Measurements from ENCODE around the gene YY1.

YY1 gene

GRCh38 chr14:100213956-100214769 lies 24.8 kb upstream of the YY1 start:
- TF ChIP-seq RARB (CRISPR knock-in tag; IDR thresholded peaks at IDR 0.05) (no peak), ZNF8 (CRISPR knock-in tag; IDR thresholded peaks at IDR 0.05) (peak; percentile 63; the same call in 1 of the 2 replicates), GLIS3 (CRISPR knock-in tag; IDR thresholded peaks at IDR 0.05) (no peak)
- peak; percentile 95 for ATAC-seq

GRCh38 chr14:100214770-100215083 lies 24.2 kb upstream of the YY1 start:
- no peak for ATAC-seq
- TF ChIP-seq ZFP3 (CRISPR knock-in tag; IDR thresholded peaks at IDR 0.05) (no peak), CSDC2 (CRISPR knock-in tag; IDR thresholded peaks at IDR 0.05) (no peak), ARNTL (CRISPR knock-in tag; IDR thresholded peaks at IDR 0.05; ENCODE audit: borderline replicate concordance, low read depth) (no peak)

DNA sequence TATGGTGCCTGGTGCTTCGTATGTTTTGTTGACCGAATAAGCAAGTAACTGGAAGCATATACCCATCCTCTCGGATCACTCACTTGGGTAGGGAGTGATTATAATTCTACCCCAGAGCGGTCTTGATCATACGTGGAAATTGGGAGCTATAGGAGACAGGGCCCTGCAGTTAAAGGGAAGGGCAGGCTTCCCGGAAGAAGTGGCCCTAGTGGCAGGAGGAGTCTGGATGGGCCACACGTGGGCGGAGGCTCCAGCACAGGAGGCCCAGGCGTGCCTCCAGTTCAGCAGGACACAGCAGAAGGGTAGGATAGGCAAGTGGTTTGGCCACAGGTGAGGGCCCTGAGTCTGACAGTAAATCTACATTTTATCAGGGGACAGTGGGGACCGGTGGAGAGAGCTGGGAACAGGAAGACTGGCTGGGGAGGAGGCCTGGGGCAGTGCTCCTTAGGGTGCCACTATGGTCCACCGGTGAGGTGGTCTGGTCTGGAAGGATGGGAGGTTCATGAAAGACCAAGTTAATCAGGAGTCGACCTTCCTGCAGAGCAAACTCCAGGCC lies 23.5 kb upstream of the YY1 start:
- TF ChIP-seq ZNF8 (CRISPR knock-in tag; IDR thresholded peaks at IDR 0.05): no peak
- no peak for TF ChIP-seq OSR1 (CRISPR knock-in tag; IDR thresholded peaks at IDR 0.05)
- TF ChIP-seq RARB (CRISPR knock-in tag; IDR thresholded peaks at IDR 0.05): no peak
- no peak for TF ChIP-seq ZNF70 (CRISPR knock-in tag; IDR thresholded peaks at IDR 0.05)
- no peak for TF ChIP-seq GLIS3 (CRISPR knock-in tag; IDR thresholded peaks at IDR 0.05)
- TF ChIP-seq ARNTL (CRISPR knock-in tag; IDR thresholded peaks at IDR 0.05; ENCODE audit: borderline replicate concordance, low read depth): no peak
- TF ChIP-seq ZFP30 (CRISPR knock-in tag; IDR thresholded peaks at IDR 0.05): no peak
- no peak for TF ChIP-seq TCF4 (CRISPR knock-in tag; IDR thresholded peaks at IDR 0.05; ENCODE audit: borderline replicate concordance)
- no peak for TF ChIP-seq PPARA (CRISPR knock-in tag; IDR thresholded peaks at IDR 0.05; ENCODE audit: borderline replicate concordance)
- TF ChIP-seq SNAI2 (CRISPR knock-in tag; IDR thresholded peaks at IDR 0.05): no peak
- TF ChIP-seq, protein P1, sequence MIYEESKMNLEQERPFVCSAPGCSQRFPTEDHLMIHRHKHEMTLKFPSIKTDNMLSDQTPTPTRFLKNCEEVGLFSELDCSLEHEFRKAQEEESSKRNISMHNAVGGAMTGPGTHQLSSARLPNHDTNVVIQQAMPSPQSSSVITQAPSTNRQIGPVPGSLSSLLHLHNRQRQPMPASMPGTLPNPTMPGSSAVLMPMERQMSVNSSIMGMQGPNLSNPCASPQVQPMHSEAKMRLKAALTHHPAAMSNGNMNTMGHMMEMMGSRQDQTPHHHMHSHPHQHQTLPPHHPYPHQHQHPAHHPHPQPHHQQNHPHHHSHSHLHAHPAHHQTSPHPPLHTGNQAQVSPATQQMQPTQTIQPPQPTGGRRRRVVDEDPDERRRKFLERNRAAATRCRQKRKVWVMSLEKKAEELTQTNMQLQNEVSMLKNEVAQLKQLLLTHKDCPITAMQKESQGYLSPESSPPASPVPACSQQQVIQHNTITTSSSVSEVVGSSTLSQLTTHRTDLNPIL (CRISPR knock-in tag; IDR thresholded peaks at IDR 0.05; ENCODE audit: low read depth): no peak
- TF ChIP-seq TOX (CRISPR knock-in tag; IDR thresholded peaks at IDR 0.05; ENCODE audit: borderline replicate concordance): no peak
- no peak for TF ChIP-seq ESRRG (CRISPR knock-in tag; IDR thresholded peaks at IDR 0.05)
- TF ChIP-seq, protein P2, sequence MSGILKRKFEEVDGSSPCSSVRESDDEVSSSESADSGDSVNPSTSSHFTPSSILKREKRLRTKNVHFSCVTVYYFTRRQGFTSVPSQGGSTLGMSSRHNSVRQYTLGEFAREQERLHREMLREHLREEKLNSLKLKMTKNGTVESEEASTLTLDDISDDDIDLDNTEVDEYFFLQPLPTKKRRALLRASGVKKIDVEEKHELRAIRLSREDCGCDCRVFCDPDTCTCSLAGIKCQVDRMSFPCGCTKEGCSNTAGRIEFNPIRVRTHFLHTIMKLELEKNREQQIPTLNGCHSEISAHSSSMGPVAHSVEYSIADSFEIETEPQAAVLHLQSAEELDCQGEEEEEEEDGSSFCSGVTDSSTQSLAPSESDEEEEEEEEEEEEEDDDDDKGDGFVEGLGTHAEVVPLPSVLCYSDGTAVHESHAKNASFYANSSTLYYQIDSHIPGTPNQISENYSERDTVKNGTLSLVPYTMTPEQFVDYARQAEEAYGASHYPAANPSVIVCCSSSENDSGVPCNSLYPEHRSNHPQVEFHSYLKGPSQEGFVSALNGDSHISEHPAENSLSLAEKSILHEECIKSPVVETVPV (CRISPR knock-in tag; IDR thresholded peaks at IDR 0.05): no peak
- TF ChIP-seq, protein P3, sequence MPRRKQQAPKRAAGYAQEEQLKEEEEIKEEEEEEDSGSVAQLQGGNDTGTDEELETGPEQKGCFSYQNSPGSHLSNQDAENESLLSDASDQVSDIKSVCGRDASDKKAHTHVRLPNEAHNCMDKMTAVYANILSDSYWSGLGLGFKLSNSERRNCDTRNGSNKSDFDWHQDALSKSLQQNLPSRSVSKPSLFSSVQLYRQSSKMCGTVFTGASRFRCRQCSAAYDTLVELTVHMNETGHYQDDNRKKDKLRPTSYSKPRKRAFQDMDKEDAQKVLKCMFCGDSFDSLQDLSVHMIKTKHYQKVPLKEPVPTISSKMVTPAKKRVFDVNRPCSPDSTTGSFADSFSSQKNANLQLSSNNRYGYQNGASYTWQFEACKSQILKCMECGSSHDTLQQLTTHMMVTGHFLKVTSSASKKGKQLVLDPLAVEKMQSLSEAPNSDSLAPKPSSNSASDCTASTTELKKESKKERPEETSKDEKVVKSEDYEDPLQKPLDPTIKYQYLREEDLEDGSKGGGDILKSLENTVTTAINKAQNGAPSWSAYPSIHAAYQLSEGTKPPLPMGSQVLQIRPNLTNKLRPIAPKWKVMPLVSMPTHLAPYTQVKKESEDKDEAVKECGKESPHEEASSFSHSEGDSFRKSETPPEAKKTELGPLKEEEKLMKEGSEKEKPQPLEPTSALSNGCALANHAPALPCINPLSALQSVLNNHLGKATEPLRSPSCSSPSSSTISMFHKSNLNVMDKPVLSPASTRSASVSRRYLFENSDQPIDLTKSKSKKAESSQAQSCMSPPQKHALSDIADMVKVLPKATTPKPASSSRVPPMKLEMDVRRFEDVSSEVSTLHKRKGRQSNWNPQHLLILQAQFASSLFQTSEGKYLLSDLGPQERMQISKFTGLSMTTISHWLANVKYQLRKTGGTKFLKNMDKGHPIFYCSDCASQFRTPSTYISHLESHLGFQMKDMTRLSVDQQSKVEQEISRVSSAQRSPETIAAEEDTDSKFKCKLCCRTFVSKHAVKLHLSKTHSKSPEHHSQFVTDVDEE (CRISPR knock-in tag; IDR thresholded peaks at IDR 0.05): no peak
- no peak for TF ChIP-seq ZC3H10 (CRISPR knock-in tag; IDR thresholded peaks at IDR 0.05)
- no peak for ATAC-seq

DNA sequence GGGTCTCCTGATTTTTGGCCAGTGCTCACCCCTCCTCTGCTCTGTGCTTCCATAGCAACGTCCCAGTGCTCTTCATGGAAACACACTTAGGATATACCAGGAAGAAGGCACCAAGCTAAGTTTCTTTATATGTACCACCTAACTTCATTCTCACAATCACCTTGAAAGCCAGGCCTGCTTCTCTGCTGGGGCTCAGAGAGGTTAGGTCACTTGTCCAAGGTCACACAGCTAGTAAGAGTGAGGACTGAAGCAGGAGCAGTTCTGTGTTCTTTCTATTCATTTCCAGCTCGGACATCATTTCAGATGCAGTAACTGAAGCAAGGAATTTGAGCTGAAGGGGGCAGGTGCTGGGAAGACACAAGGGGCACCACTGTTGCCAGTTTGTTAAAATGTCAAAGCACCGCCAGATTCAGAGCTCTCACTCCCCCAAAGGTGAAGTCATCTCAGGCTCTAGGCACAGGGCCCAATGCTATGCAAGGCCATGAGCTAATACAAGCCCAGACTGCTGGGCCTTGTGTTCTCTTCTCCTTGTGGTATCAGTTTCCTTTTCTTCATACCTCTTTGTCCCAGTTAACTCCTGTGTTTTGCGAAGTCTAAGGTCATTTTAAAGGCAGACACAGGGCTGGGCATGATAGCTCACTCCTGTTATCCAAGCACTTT lies 19.7 kb upstream of the YY1 start:
- ATAC-seq: no peak
- TF ChIP-seq, protein P2 (CRISPR knock-in tag; IDR thresholded peaks at IDR 0.05): no peak
- TF ChIP-seq GLIS3 (CRISPR knock-in tag; IDR thresholded peaks at IDR 0.05): no peak
- TF ChIP-seq ISL1 (CRISPR knock-in tag; IDR thresholded peaks at IDR 0.05): no peak
- no peak for TF ChIP-seq CSDC2 (CRISPR knock-in tag; IDR thresholded peaks at IDR 0.05)
- TF ChIP-seq RARB (CRISPR knock-in tag; IDR thresholded peaks at IDR 0.05): no peak
- TF ChIP-seq ZFP30 (CRISPR knock-in tag; IDR thresholded peaks at IDR 0.05): no peak
- TF ChIP-seq TCF4 (CRISPR knock-in tag; IDR thresholded peaks at IDR 0.05; ENCODE audit: borderline replicate concordance): no peak
- TF ChIP-seq ZFP3 (CRISPR knock-in tag; IDR thresholded peaks at IDR 0.05): no peak
- TF ChIP-seq ZNF565 (CRISPR knock-in tag; conservative IDR thresholded peaks at IDR 0.05; ENCODE audit: low read depth): no peak
- no peak for TF ChIP-seq BACH2 (CRISPR knock-in tag; IDR thresholded peaks at IDR 0.05; ENCODE audit: borderline replicate concordance)

All from SK-N-SH treated with all-trans-retinoic acid at 6 μM for 48 hours (cell line).